Mucosa of rectum (tissue), 2 donors: ENCODE data around the gene ARHGEF11.

ENCODE experiments used
- H3K27ac ChIP-seq, 2 donors: one replicate each; pipeline ENCODE4 v1.7.0; 2013; ENCODE audit warnings: inconsistent platforms in 2 of 2, low read depth in 2 of 2, low read length in 2 of 2
- H3K27me3 ChIP-seq, 2 donors: one replicate each; pipeline ENCODE4 v1.7.0; 2013; ENCODE audit warnings: low read length in 2 of 2; ENCODE audit not compliant: control insufficient read depth in 2 of 2, insufficient read depth in 2 of 2
- H3K36me3 ChIP-seq, 2 donors: one replicate each; pipeline ENCODE4 v1.7.0; 2013; ENCODE audit warnings: low read length in 2 of 2; ENCODE audit not compliant: control insufficient read depth in 2 of 2, insufficient read depth in 2 of 2
- H3K4me1 ChIP-seq, 2 donors: one replicate each; pipeline ENCODE4 v1.7.0; 2013; ENCODE audit warnings: low read length in 2 of 2, mild to moderate bottlenecking in 1 of 2; ENCODE audit not compliant: control insufficient read depth in 2 of 2, insufficient read depth in 2 of 2
- H3K4me3 ChIP-seq, 2 donors: one replicate each; pipeline ENCODE4 v1.7.0; 2013; ENCODE audit warnings: low read length in 2 of 2
- H3K9ac ChIP-seq, 2 donors: one replicate each; pipeline ENCODE4 v1.7.0; 2013; ENCODE audit warnings: low read length in 2 of 2, low read depth in 1 of 2, mild to moderate bottlenecking in 1 of 2
- H3K9me3 ChIP-seq, 2 donors: one replicate each; pipeline ENCODE4 v1.7.0; 2013; ENCODE audit warnings: low read length in 2 of 2; ENCODE audit not compliant: control insufficient read depth in 2 of 2
- donor health status: healthy.
- donor health status: Normal muscosa, but diverticular disease.

ARHGEF11 gene

GRCh38 chr1:156993426-156994147 lies 52.0 kb downstream of the ARHGEF11 start:
- Histone ChIP-seq H3K4me3 (peak overlapping the region; percentile 0 to 25), H3K36me3 (no peaks in the 10 kb centered on the region), H3K27ac (peak overlapping the region; percentile 75 to 77), H3K4me1 (peaks cover 6 to 23% of the 10 kb centered on the region in 2 donors), H3K9me3 (no peaks in the 10 kb centered on the region), H3K27me3 (no peaks in the 10 kb centered on the region), H3K9ac (no peak overlapping the region)

GRCh38 chr1:156992215-156992614 lies 53.3 kb downstream of the ARHGEF11 start:
- Histone ChIP-seq H3K36me3 (no peaks in the 10 kb centered on the region), H3K9ac (no peak overlapping the region), H3K4me1 (peaks cover 6 to 23% of the 10 kb centered on the region in 2 donors), H3K9me3 (no peaks in the 10 kb centered on the region), H3K27ac (no peak overlapping the region), H3K4me3 (no peak overlapping the region), H3K27me3 (no peaks in the 10 kb centered on the region)

- Histone ChIP-seq H3K9me3 (no peaks in the 10 kb centered on the region), H3K4me1 (peaks cover 2% of the 10 kb centered on the region in 2 donors), H3K9ac (no peak overlapping the region), H3K36me3 (peaks cover 14 to 26% of the 10 kb centered on the region in 2 donors), H3K27ac (no peak overlapping the region), H3K4me3 (no peak overlapping the region), H3K27me3 (no peaks in the 10 kb centered on the region)
Observed at GRCh38 chr1:156987715-156988114, 57.8 kb downstream of the ARHGEF11 start.

- Histone ChIP-seq H3K9ac (no peak overlapping the region), H3K36me3 (peaks cover 48 to 61% of the 10 kb centered on the region in 2 donors), H3K27me3 (no peaks in the 10 kb centered on the region)
Observed at GRCh38 chr1:156980551-156980950, 65.0 kb downstream of the ARHGEF11 start.

GRCh38 chr1:156975084-156975483 lies 70.5 kb downstream of the ARHGEF11 start:
- no peak overlapping the region for H3K27ac ChIP-seq
- H3K4me3 ChIP-seq: no peak overlapping the region
- no peaks in the 10 kb centered on the region for H3K9me3 ChIP-seq
- H3K4me1 ChIP-seq: no peaks in the 10 kb centered on the region
- H3K9ac ChIP-seq: no peak overlapping the region
- no peaks in the 10 kb centered on the region for H3K27me3 ChIP-seq
- peaks cover 61 to 65% of the 10 kb centered on the region in 2 donors for H3K36me3 ChIP-seq

More at GRCh38 chr1:156980551-156980950, 65.0 kb downstream of the ARHGEF11 start:
- no peaks in the 10 kb centered on the region for H3K4me1 ChIP-seq
- no peak overlapping the region for H3K27ac ChIP-seq
- no peak overlapping the region for H3K4me3 ChIP-seq
- H3K9me3 ChIP-seq: no peaks in the 10 kb centered on the region

- peaks cover 60% of the 10 kb centered on the region in 2 donors for H3K36me3 ChIP-seq
- no peaks in the 10 kb centered on the region for H3K9me3 ChIP-seq
- H3K4me1 ChIP-seq: no peaks in the 10 kb centered on the region
- no peak overlapping the region for H3K27ac ChIP-seq
- H3K4me3 ChIP-seq: no peak overlapping the region
- H3K27me3 ChIP-seq: no peaks in the 10 kb centered on the region
- H3K9ac ChIP-seq: no peak overlapping the region
Observed at GRCh38 chr1:156973417-156973816, 72.1 kb downstream of the ARHGEF11 start.

GRCh38 chr1:156970017-156970416 lies 75.5 kb downstream of the ARHGEF11 start:
- Histone ChIP-seq H3K27me3 (no peaks in the 10 kb centered on the region), H3K36me3 (peaks cover 51 to 53% of the 10 kb centered on the region in 2 donors)

GRCh38 chr1:156969496-156969895 lies 76.0 kb downstream of the ARHGEF11 start:
- Histone ChIP-seq H3K27me3 (no peaks in the 10 kb centered on the region), H3K36me3 (peaks cover 50% of the 10 kb centered on the region in 2 donors), H3K4me3 (no peak overlapping the region), H3K9ac (no peak overlapping the region), H3K27ac (no peak overlapping the region), H3K4me1 (no peaks in the 10 kb centered on the region), H3K9me3 (no peaks in the 10 kb centered on the region)

More at GRCh38 chr1:156970017-156970416, 75.5 kb downstream of the ARHGEF11 start:
- no peaks in the 10 kb centered on the region for H3K9me3 ChIP-seq
- no peaks in the 10 kb centered on the region for H3K4me1 ChIP-seq
- no peak overlapping the region for H3K4me3 ChIP-seq
- H3K9ac ChIP-seq: no peak overlapping the region
- no peak overlapping the region for H3K27ac ChIP-seq

- no peak overlapping the region for H3K9ac ChIP-seq
- no peaks in the 10 kb centered on the region for H3K27me3 ChIP-seq
- no peak overlapping the region for H3K4me3 ChIP-seq
- no peak overlapping the region for H3K27ac ChIP-seq
- peaks cover 52 to 62% of the 10 kb centered on the region in 2 donors for H3K36me3 ChIP-seq
- no peaks in the 10 kb centered on the region for H3K9me3 ChIP-seq
- H3K4me1 ChIP-seq: no peaks in the 10 kb centered on the region
Observed at GRCh38 chr1:156964441-156964840, 81.1 kb downstream of the ARHGEF11 start.

GRCh38 chr1:156963621-156964020 lies 81.9 kb downstream of the ARHGEF11 start:
- no peak overlapping the region for H3K4me3 ChIP-seq

More at GRCh38 chr1:156963621-156964020, 81.9 kb downstream of the ARHGEF11 start:
- H3K36me3 ChIP-seq: peaks cover 57 to 65% of the 10 kb centered on the region in 2 donors
- no peak overlapping the region for H3K9ac ChIP-seq
- H3K27me3 ChIP-seq: no peaks in the 10 kb centered on the region
- H3K4me1 ChIP-seq: no peaks in the 10 kb centered on the region
- no peak overlapping the region for H3K27ac ChIP-seq
- H3K9me3 ChIP-seq: no peaks in the 10 kb centered on the region
